ENCODE results near the gene ZNF747.

The ZNF747 gene

GRCh38 chr16:30485818-30486436 lies 48.7 kb downstream of the ZNF747 start:
- H3K4me3 ChIP-seq (ENCODE audit: low read length), result no peak overlapping the region
- no peak for TF ChIP-seq CTCF (conservative IDR thresholded peaks at IDR 0.05; ENCODE audit: low read depth, low read length)
- DNase-seq (ENCODE audit: low read depth), result no peak

GRCh38 chr16:30484887-30485286 lies 49.8 kb downstream of the ZNF747 start:
- no peak for TF ChIP-seq CTCF (conservative IDR thresholded peaks at IDR 0.05; ENCODE audit: low read depth, low read length)
- no peak overlapping the region for H3K4me3 ChIP-seq (ENCODE audit: low read length)
- DNase-seq (ENCODE audit: low read depth), result no peak

GRCh38 chr16:30482366-30482765 lies 52.3 kb downstream of the ZNF747 start:
- DNase-seq (ENCODE audit: low read depth), result no peak
- peak; percentile 27 for TF ChIP-seq CTCF (conservative IDR thresholded peaks at IDR 0.05; ENCODE audit: low read depth, low read length)
- H3K4me3 ChIP-seq (ENCODE audit: low read length), result no peak overlapping the region

- H3K4me3 ChIP-seq (ENCODE audit: low read length), result no peak overlapping the region
- no peak for TF ChIP-seq CTCF (conservative IDR thresholded peaks at IDR 0.05; ENCODE audit: low read depth, low read length)
- DNase-seq (ENCODE audit: low read depth), result no peak
These were observed 53.3 kb downstream of the ZNF747 start for GRCh38 chr16:30481381-30481780.
